NCI-H82 (cell line): ENCODE results near the gene CYSLTR2.
A peak's percentile ranks its signal among the peaks of the same experiment; 100 is the strongest.
"Not testable (repeated sequence)": the region's sequence is repeated elsewhere in the genome, so short reads cannot be mapped to it uniquely, and the experiment has no call there.

Source experiments
- DNase-seq: peaks from one replicate; lab custom pipeline; 2025; lab: John Stamatoyannopoulos, UW

Gene CYSLTR2

GRCh38 chr13:48695776-48696175 lies 42.0 kb downstream of the CYSLTR2 start:
- DNase-seq, result no peak

- DNase-seq, result not testable (repeated sequence)
Measured at GRCh38 chr13:48696676-48697075, 42.9 kb downstream of the CYSLTR2 start.

GRCh38 chr13:48707405-48707804 lies 53.7 kb downstream of the CYSLTR2 start:
- DNase-seq, result no peak

GRCh38 chr13:48708764-48709163 lies 55.0 kb downstream of the CYSLTR2 start:
- no peak for DNase-seq

GRCh38 chr13:48709213-48709612 lies 55.5 kb downstream of the CYSLTR2 start:
- DNase-seq, result no peak

- DNase-seq, result no peak
Measured at GRCh38 chr13:48710160-48710559, 56.4 kb downstream of the CYSLTR2 start.

GRCh38 chr13:48712141-48712540 lies 58.4 kb downstream of the CYSLTR2 start:
- DNase-seq, result no peak

GRCh38 chr13:48715977-48716376 lies 62.2 kb downstream of the CYSLTR2 start:
- DNase-seq, result peak; percentile 18

- peak; percentile 18 for DNase-seq
Measured at GRCh38 chr13:48720621-48721020, 66.9 kb downstream of the CYSLTR2 start.

- no peak for DNase-seq
Measured at GRCh38 chr13:48723168-48723567, 69.4 kb downstream of the CYSLTR2 start.

- no peak for DNase-seq
Measured at GRCh38 chr13:48725271-48725670, 71.5 kb downstream of the CYSLTR2 start.

GRCh38 chr13:48726711-48727110 lies 73.0 kb downstream of the CYSLTR2 start:
- DNase-seq, result peak; percentile 44

GRCh38 chr13:48727241-48728011 lies 73.7 kb downstream of the CYSLTR2 start:
- DNase-seq, result peak; percentile 99

GRCh38 chr13:48728226-48728625 lies 74.5 kb downstream of the CYSLTR2 start:
- DNase-seq, result peak; percentile 29

GRCh38 chr13:48728876-48729275 lies 75.1 kb downstream of the CYSLTR2 start:
- no peak for DNase-seq

- no peak for DNase-seq
Measured at GRCh38 chr13:48729856-48730255, 76.1 kb downstream of the CYSLTR2 start.

- no peak for DNase-seq
Measured at GRCh38 chr13:48731001-48731658, 77.4 kb downstream of the CYSLTR2 start.

- peak; percentile 14 for DNase-seq
Measured at GRCh38 chr13:48731957-48732569, 78.3 kb downstream of the CYSLTR2 start.

- DNase-seq, result no peak
Measured at GRCh38 chr13:48733739-48734335, 80.1 kb downstream of the CYSLTR2 start.

GRCh38 chr13:48735571-48735970 lies 81.8 kb downstream of the CYSLTR2 start:
- no peak for DNase-seq

GRCh38 chr13:48737689-48738088 lies 84.0 kb downstream of the CYSLTR2 start:
- DNase-seq, result no peak

- no peak for DNase-seq
Measured at GRCh38 chr13:48738311-48738710, 84.6 kb downstream of the CYSLTR2 start.
